Fibroblast of lung (primary cell): ENCODE results near the gene DGKE. TPM values are rescaled to one million over a fixed set of nuclear protein-coding genes. Genes with fewer than 3 reads are reported as not detected.

Source experiments
- DNase-seq, 2 donors: peaks; one replicate each; pipeline versions ENCODE4 v3.0.0 to v3.0.0-alpha.2; 2010; ENCODE audit warnings: low read depth in 2 of 2
- H2AFZ ChIP-seq: 2 replicates; pipeline ENCODE4 v1.5.1; 2012; ENCODE audit warnings: low read length, control low read depth, inconsistent platforms
- H3K27ac ChIP-seq: 2 replicates; pipeline ENCODE4 v1.5.1; 2011; ENCODE audit warnings: low read length, control low read depth; ENCODE audit not compliant: insufficient read depth
- H3K27me3 ChIP-seq: 2 replicates; pipeline ENCODE4 v1.5.1; 2011; ENCODE audit warnings: mild to moderate bottlenecking, low read length; ENCODE audit not compliant: control insufficient read depth, insufficient read depth
- H3K36me3 ChIP-seq: 2 replicates; pipeline ENCODE4 v1.5.1; 2011; ENCODE audit warnings: low read length; ENCODE audit not compliant: control insufficient read depth, insufficient read depth
- H3K4me1 ChIP-seq: 2 replicates; pipeline ENCODE4 v1.5.1; 2011; ENCODE audit warnings: low read length; ENCODE audit not compliant: control insufficient read depth, insufficient read depth; ENCODE audit errors: extremely low read depth
- H3K4me2 ChIP-seq: 2 replicates; pipeline ENCODE4 v1.5.1; 2011; ENCODE audit warnings: low read length, control low read depth; ENCODE audit not compliant: insufficient read depth; ENCODE audit errors: extremely low read depth
- H3K4me3 ChIP-seq, 4 experiments: fragments of 200-600 bp in 1 of 4; sonication (generic) in 1 of 4; replicated peaks in 1 of 4; 2 replicates each; pipeline ENCODE4 v1.5.1; 2011 to 2016; ENCODE audit warnings: low read length in 4 of 4, low read depth in 3 of 4, mild to moderate bottlenecking in 3 of 4, control low read depth in 2 of 4, inconsistent platforms in 1 of 4, mixed read lengths in 1 of 4; ENCODE audit not compliant: insufficient read depth in 1 of 4; ENCODE audit errors: control extremely low read depth in 1 of 4
- H3K79me2 ChIP-seq: 2 replicates; pipeline ENCODE4 v1.5.1; 2012; ENCODE audit warnings: mild to moderate bottlenecking, low read length, inconsistent platforms; ENCODE audit not compliant: control insufficient read depth, insufficient read depth
- H3K9ac ChIP-seq: 2 replicates; pipeline ENCODE4 v1.5.1; 2011; ENCODE audit warnings: mild to moderate bottlenecking, low read length, control low read depth; ENCODE audit not compliant: insufficient read depth
- H3K9me3 ChIP-seq: 2 replicates; pipeline ENCODE4 v1.5.1; 2012; ENCODE audit warnings: low read depth, low read length; ENCODE audit not compliant: control insufficient read depth, insufficient read depth
- H4K20me1 ChIP-seq: 2 replicates; pipeline ENCODE4 v1.5.1; 2011; ENCODE audit warnings: low read length; ENCODE audit not compliant: control insufficient read depth, insufficient read depth; ENCODE audit errors: extremely low read depth
- EZH2 ChIP-seq: IDR thresholded peaks from 2 replicates; pipeline ENCODE4 v1.5.1; 2012; ENCODE audit warnings: low read length, control low read depth, mild to moderate bottlenecking; ENCODE audit errors: missing control alignments
- polyA plus RNA-seq, 2 donors: library from polyadenylated mRNA; depleted of rRNA in 1 of 2; stranded (reverse) in 1 of 2; unstranded in 1 of 2; fragments of >200 nt; gene quantifications; 2 replicates each; pipeline ENCODE4 v1.2.1, GENCODE V29; 2011 to 2012; ENCODE audit warnings: missing spikeins in 1 of 2
- total RNA-seq: library from RNA; depleted of rRNA; stranded (reverse); fragments of >200 nt; gene quantifications from 2 replicates; pipeline ENCODE4 v1.2.1, GENCODE V29; 2014
- TF ChIP-seq, protein P1 (sequence below), 2 donors: IDR thresholded peaks in 1 of 2; conservative IDR thresholded peaks in 1 of 2; 1 replicate in 1 of 2; 2 replicates in 1 of 2; pipeline ENCODE4 v1.5.1; 2011 to 2012; ENCODE audit warnings: low read length in 2 of 2, control low read depth in 1 of 2, inconsistent platforms in 1 of 2, low read depth in 1 of 2, mild to moderate bottlenecking in 1 of 2

Gene DGKE
- total and polyA plus RNA-seq, 2 donors (not counting 1 experiment from before 2014, with no cell fraction given): 2.5 to 6.4 TPM

DNA sequence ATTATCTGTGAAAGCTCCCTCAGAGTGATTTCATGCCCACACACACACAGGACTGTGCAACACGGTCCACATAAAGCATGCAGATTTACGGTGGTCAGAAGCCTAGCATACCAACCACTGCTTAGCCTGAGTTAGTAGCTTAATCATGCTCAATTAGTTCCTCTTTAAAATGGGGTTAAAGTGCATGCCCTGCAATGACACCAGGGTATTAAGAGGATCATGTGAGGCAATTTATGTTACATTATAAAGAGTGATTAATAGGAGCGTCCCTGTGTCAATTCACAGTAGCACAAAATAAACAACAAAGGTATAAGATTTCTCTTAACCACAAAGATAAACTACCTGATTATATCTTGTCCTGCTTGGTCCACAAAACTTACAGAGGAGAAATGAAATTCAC is 40.0 kb upstream of the DGKE start:
- no peaks in the 10 kb centered on the region for H3K79me2 ChIP-seq
- H3K4me1 ChIP-seq: no peaks in the 10 kb centered on the region
- H3K4me2 ChIP-seq: no peak overlapping the region
- H4K20me1 ChIP-seq: no peaks in the 10 kb centered on the region
- H3K27ac ChIP-seq: no peak overlapping the region
- H3K4me3 ChIP-seq: no peak overlapping the region
- no peak for DNase-seq
- H3K9me3 ChIP-seq: no peaks in the 10 kb centered on the region
- no peaks in the 10 kb centered on the region for H3K27me3 ChIP-seq
- no peaks in the 10 kb centered on the region for H3K36me3 ChIP-seq
- TF ChIP-seq EZH2: no peak
- TF ChIP-seq, protein P1, sequence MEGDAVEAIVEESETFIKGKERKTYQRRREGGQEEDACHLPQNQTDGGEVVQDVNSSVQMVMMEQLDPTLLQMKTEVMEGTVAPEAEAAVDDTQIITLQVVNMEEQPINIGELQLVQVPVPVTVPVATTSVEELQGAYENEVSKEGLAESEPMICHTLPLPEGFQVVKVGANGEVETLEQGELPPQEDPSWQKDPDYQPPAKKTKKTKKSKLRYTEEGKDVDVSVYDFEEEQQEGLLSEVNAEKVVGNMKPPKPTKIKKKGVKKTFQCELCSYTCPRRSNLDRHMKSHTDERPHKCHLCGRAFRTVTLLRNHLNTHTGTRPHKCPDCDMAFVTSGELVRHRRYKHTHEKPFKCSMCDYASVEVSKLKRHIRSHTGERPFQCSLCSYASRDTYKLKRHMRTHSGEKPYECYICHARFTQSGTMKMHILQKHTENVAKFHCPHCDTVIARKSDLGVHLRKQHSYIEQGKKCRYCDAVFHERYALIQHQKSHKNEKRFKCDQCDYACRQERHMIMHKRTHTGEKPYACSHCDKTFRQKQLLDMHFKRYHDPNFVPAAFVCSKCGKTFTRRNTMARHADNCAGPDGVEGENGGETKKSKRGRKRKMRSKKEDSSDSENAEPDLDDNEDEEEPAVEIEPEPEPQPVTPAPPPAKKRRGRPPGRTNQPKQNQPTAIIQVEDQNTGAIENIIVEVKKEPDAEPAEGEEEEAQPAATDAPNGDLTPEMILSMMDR (conservative IDR thresholded peaks at IDR 0.05 in 1 of 2, IDR thresholded peaks at IDR 0.05 in 1 of 2; ENCODE audit: low read depth in 1 of 2, low read length in 2 of 2): no peak
- H3K9ac ChIP-seq: no peak overlapping the region
- H2AFZ ChIP-seq: no peak overlapping the region

DNA sequence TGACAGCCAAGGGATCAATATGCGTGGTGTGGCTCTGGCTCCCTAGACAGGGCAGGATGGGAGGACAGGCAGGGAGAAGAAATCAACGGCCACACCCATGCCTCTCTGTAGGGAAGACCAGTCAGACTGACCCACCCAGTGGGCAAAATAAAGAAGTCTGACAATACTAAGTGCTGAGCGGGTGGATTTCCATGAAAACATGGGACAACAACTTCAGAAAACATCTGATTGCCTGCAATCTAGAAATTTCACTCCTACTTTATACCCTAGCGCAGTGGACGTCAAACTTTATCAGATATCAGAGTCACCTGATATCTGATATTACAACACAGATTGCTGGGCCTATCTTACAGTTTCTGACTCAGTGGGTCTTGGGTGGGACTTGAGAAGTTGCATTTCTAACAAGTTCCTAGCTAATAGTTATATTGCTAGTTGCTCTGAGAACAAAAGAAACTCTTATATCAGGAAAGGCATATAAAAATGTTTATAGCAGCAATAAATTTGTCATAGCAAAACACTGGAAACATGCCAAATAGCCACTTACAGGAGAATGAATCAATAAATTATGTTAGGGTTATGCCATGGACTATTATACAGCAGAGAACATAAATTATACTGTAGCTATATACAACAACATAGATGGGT is 38.6 kb upstream of the DGKE start:
- TF ChIP-seq EZH2: no peak
- TF ChIP-seq, protein P1 (conservative IDR thresholded peaks at IDR 0.05 in 1 of 2, IDR thresholded peaks at IDR 0.05 in 1 of 2; ENCODE audit: low read depth in 1 of 2, low read length in 2 of 2): no peak
- Histone ChIP-seq H2AFZ (no peak overlapping the region), H3K4me1 (no peaks in the 10 kb centered on the region), H4K20me1 (no peaks in the 10 kb centered on the region), H3K79me2 (no peaks in the 10 kb centered on the region), H3K9ac (no peak overlapping the region), H3K36me3 (no peaks in the 10 kb centered on the region), H3K4me2 (no peak overlapping the region), H3K9me3 (no peaks in the 10 kb centered on the region), H3K27ac (no peak overlapping the region), H3K27me3 (no peaks in the 10 kb centered on the region), H3K4me3 (no peak overlapping the region)
- DNase-seq: no peak

DNA sequence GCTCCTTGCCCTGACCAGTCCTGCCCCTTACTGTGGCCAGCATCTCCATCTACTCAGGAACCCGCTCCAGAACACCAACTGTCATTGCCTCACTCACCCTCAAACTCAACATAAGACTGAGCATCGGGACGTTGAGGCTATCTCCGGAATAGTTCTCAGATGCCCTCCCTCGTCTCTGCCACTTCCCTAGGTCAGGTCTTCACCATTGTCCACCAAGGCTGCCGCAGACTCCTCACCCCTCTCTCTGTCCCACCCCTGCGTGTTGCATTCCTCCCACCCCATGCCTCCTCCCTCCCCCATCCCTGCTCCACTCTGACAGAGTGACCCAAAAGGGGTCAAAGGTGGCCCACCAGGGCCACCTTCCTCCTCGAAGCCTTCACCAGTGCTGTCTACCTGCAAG is 37.4 kb upstream of the DGKE start:
- Histone ChIP-seq H3K4me3 (no peak overlapping the region), H3K4me1 (no peaks in the 10 kb centered on the region), H3K27me3 (no peaks in the 10 kb centered on the region), H2AFZ (no peak overlapping the region), H3K9ac (no peak overlapping the region), H4K20me1 (no peaks in the 10 kb centered on the region), H3K36me3 (no peaks in the 10 kb centered on the region), H3K9me3 (no peaks in the 10 kb centered on the region), H3K79me2 (no peaks in the 10 kb centered on the region), H3K27ac (no peak overlapping the region), H3K4me2 (no peak overlapping the region)
- no peak for DNase-seq
- TF ChIP-seq EZH2: no peak
- TF ChIP-seq, protein P1 (conservative IDR thresholded peaks at IDR 0.05 in 1 of 2, IDR thresholded peaks at IDR 0.05 in 1 of 2; ENCODE audit: low read depth in 1 of 2, low read length in 2 of 2): no peak
